B cell (primary cell): ENCODE data around the gene KIRREL3. TPM values are rescaled to one million over a fixed set of nuclear protein-coding genes. Genes with fewer than 3 reads are reported as not detected.

Experiments used
- ATAC-seq: fragments of 200-7000 bp; cut with Tn5 transposase; one replicate; pipeline ENCODE4 v1.10.0; 2021; ENCODE audit warnings: low read depth, mild to moderate bottlenecking, moderate number of reproducible peaks, moderate library complexity
- CTCF ChIA-PET: fragments of 350-600 bp; sonication (Branson Sonifier 250); formaldehyde crosslinking; loops from one replicate; lab custom pipeline; 2021; ENCODE audit warnings: antibody characterized with exemption, inconsistent platforms; lab: Charles Lee
- POLR2A ChIA-PET: fragments of 350-600 bp; sonication (Branson Sonifier 250); formaldehyde crosslinking; loops from one replicate; lab custom pipeline; 2021; ENCODE audit warnings: antibody characterized with exemption; lab: Charles Lee
- DNase-seq: peaks from one replicate; pipeline ENCODE4 v3.0.0; 2013
- H2AFZ ChIP-seq: 2 replicates; pipeline ENCODE4 v1.6.1; 2012; ENCODE audit warnings: mild to moderate bottlenecking, low read depth, low read length; ENCODE audit not compliant: insufficient read depth, poor library complexity, severe bottlenecking
- H3K27ac ChIP-seq, 2 donors: 1 replicate in 1 of 2; 2 replicates in 1 of 2; pipeline ENCODE4 v1.5.1; 2012 to 2013; ENCODE audit warnings: low read length in 2 of 2, mild to moderate bottlenecking in 2 of 2, moderate library complexity in 1 of 2
- H3K27me3 ChIP-seq, 4 experiments: fragments of 200-600 bp in 1 of 4; sonication (generic) in 1 of 4; replicated peaks in 1 of 4; 1 replicate in 2 of 4; 2 replicates in 2 of 4; pipeline versions ENCODE4 v1.6.1 to v1.7.0; 2013 to 2016; ENCODE audit warnings: low read length in 3 of 4, mild to moderate bottlenecking in 2 of 4, mixed read lengths in 1 of 4, moderate library complexity in 1 of 4; ENCODE audit not compliant: insufficient read depth in 4 of 4, control insufficient read depth in 3 of 4; ENCODE audit errors: control extremely low read depth in 1 of 4
- H3K36me3 ChIP-seq, 2 experiments: replicated peaks in 1 of 2; 1 replicate in 1 of 2; 2 replicates in 1 of 2; pipeline versions ENCODE4 v1.6.1 to v1.7.1; 2013; ENCODE audit warnings: low read length in 1 of 2; ENCODE audit not compliant: insufficient read depth in 2 of 2, control insufficient read depth in 1 of 2; ENCODE audit errors: control extremely low read depth in 1 of 2, extremely low read depth in 1 of 2
- H3K4me1 ChIP-seq, 2 donors: fragments of 200-600 bp in 1 of 2; sonication (generic) in 1 of 2; 1 replicate in 1 of 2; 2 replicates in 1 of 2; pipeline versions ENCODE4 v1.5.1 to v1.6.1; 2013 to 2017; ENCODE audit warnings: low read length in 2 of 2; ENCODE audit not compliant: control insufficient read depth in 2 of 2, insufficient read depth in 2 of 2
- H3K4me2 ChIP-seq: replicated peaks from 2 replicates; pipeline ENCODE3; 2012; ENCODE audit warnings: mild to moderate bottlenecking, low read depth, low read length; ENCODE audit not compliant: poor library complexity, severe bottlenecking
- H3K4me3 ChIP-seq, 5 experiments: fragments of 200-600 bp in 1 of 5; sonication (generic) in 1 of 5; 1 replicate in 3 of 5; 2 replicates in 2 of 5; pipeline versions ENCODE4 v1.5.1 to v1.7.0; 2011 to 2016; ENCODE audit warnings: low read length in 4 of 5, mild to moderate bottlenecking in 4 of 5, low read depth in 2 of 5, control low read depth in 1 of 5, moderate library complexity in 1 of 5; ENCODE audit not compliant: insufficient read depth in 1 of 5; ENCODE audit errors: control extremely low read depth in 1 of 5, extremely low read depth in 1 of 5
- H3K79me2 ChIP-seq: fragments of 200-600 bp; sonication (generic); one replicate; pipeline ENCODE4 v1.6.0; 2016; ENCODE audit warnings: low read length; ENCODE audit not compliant: control insufficient read depth, insufficient read depth
- H3K9ac ChIP-seq: fragments of 200-600 bp; sonication (generic); 2 replicates; pipeline ENCODE4 v1.6.1; 2017; ENCODE audit warnings: mild to moderate bottlenecking, low read length, moderate library complexity
- H3K9me3 ChIP-seq, 3 donors: one replicate each; pipeline versions ENCODE4 v1.6.1 to v1.7.1; 2013; ENCODE audit warnings: low read length in 2 of 3; ENCODE audit not compliant: control insufficient read depth in 2 of 3, insufficient read depth in 1 of 3; ENCODE audit errors: control extremely low read depth in 1 of 3
- H4K20me1 ChIP-seq: 2 replicates; pipeline ENCODE4 v1.6.0; 2012; ENCODE audit warnings: mild to moderate bottlenecking, low read length; ENCODE audit not compliant: insufficient read depth, control insufficient read depth, poor library complexity, severe bottlenecking
- H3K27ac Mint-ChIP-seq: one replicate; pipeline ENCODE4 v1.8.0; 2021; ENCODE audit warnings: mixed read lengths
- H3K27me3 Mint-ChIP-seq: one replicate; pipeline ENCODE4 v1.8.0; 2021; ENCODE audit warnings: mixed read lengths
- H3K4me1 Mint-ChIP-seq: one replicate; pipeline ENCODE4 v1.8.0; 2021; ENCODE audit warnings: mixed read lengths
- H3K4me3 Mint-ChIP-seq: one replicate; pipeline ENCODE4 v1.8.0; 2021; ENCODE audit warnings: mixed read lengths
- H3K9me3 Mint-ChIP-seq: one replicate; pipeline ENCODE4 v1.8.0; 2022; ENCODE audit warnings: mixed read lengths; ENCODE audit not compliant: insufficient read depth
- CTCF ChIP-seq: fragments of 200-600 bp; IDR thresholded peaks from one replicate; pipeline ENCODE4 v1.8.0; 2022; ENCODE audit warnings: antibody characterized with exemption, mild to moderate bottlenecking
- EZH2 ChIP-seq: IDR thresholded peaks from 2 replicates; pipeline ENCODE4 v1.6.1; 2012; ENCODE audit warnings: borderline replicate concordance, low read depth, mild to moderate bottlenecking, moderate library complexity, low read length; ENCODE audit not compliant: insufficient read depth, poor library complexity, severe bottlenecking
- WGBS: methylation state at CpG from one replicate; pipeline ENCODE4 v1.1.5; 2013; ENCODE audit warnings: missing lambda C conversion rate; ENCODE audit not compliant: insufficient coverage; 5-methylcytosine and 5-hydroxymethylcytosine counted together
- intact Hi-C: fragments of 100-400 bp; cut with micrococcal nuclease; formaldehyde crosslinking; loops from one replicate; pipeline ENCODE4 v1.10.0; 2022
- polyA plus RNA-seq: library from polyadenylated mRNA; depleted of rRNA; stranded (reverse); fragments of >200 nt; gene quantifications from 2 replicates; pipeline ENCODE4 v1.2.3, GENCODE V29; 2012
- total RNA-seq, 2 donors: library from RNA; stranded (reverse); fragments of 120-200 nt in 1 of 2; gene quantifications; 1 replicate in 1 of 2; 2 replicates in 1 of 2; pipeline versions ENCODE4 v1.2.3 to v1.2.4, GENCODE V29; 2013 to 2022

Gene KIRREL3
- total and polyA plus RNA-seq, 2 donors (not counting 1 experiment from before 2014, with no cell fraction given) = not detected

- peaks cover 3% of the 10 kb centered on the region for H3K27me3 Mint-ChIP-seq
- TF ChIP-seq EZH2 (no peak), CTCF (no peak)
- intact Hi-C loops = no loop called here
Observed at GRCh38 chr11:126682590-126682989, 318.0 kb downstream of the KIRREL3 start.

GRCh38 chr11:126680700-126681099, 319.9 kb downstream of the KIRREL3 start:
- no peaks in the 10 kb centered on the region for H3K4me1 ChIP-seq
- H3K9me3 ChIP-seq = peaks cover 0 to 3% (median 0%) of the 10 kb centered on the region in 3 donors
- Mint-ChIP-seq H3K27ac (no peak overlapping the region), H3K9me3 (no peaks in the 10 kb centered on the region), H3K4me1 (no peaks in the 10 kb centered on the region), H3K27me3 (peaks cover 3% of the 10 kb centered on the region), H3K4me3 (no peak overlapping the region)
- H3K4me2 ChIP-seq = no peak overlapping the region
- H4K20me1 ChIP-seq = no peaks in the 10 kb centered on the region
- H3K4me3 ChIP-seq = no peak overlapping the region
- H3K9ac ChIP-seq = no peak overlapping the region
- H3K79me2 ChIP-seq = no peaks in the 10 kb centered on the region
- TF ChIP-seq CTCF = no peak
- TF ChIP-seq EZH2 = no peak
- no peaks in the 10 kb centered on the region for H3K36me3 ChIP-seq
- peaks cover 0 to 2% (median 0%) of the 10 kb centered on the region in 4 experiments for H3K27me3 ChIP-seq
- no peak overlapping the region for H3K27ac ChIP-seq
- WGBS = 29% methylated on average over 2 of the region's 3 CpGs
- ATAC-seq (no peak), DNase-seq (no peak)
- intact Hi-C loops = no loop called here
- ChIA-PET POLR2A (no interaction called here), CTCF (no interaction called here)
- no peak overlapping the region for H2AFZ ChIP-seq

More at GRCh38 chr11:126682590-126682989, 318.0 kb downstream of the KIRREL3 start:
- Mint-ChIP-seq H3K27ac (no peak overlapping the region), H3K4me1 (no peaks in the 10 kb centered on the region), H3K4me3 (no peak overlapping the region), H3K9me3 (no peaks in the 10 kb centered on the region)
- CTCF ChIA-PET = no interaction called here
- Histone ChIP-seq H3K9me3 (no peaks in the 10 kb centered on the region), H2AFZ (no peak overlapping the region), H3K27ac (no peak overlapping the region), H3K27me3 (peaks cover 0 to 2% (median 0%) of the 10 kb centered on the region in 4 experiments), H4K20me1 (no peaks in the 10 kb centered on the region), H3K79me2 (no peaks in the 10 kb centered on the region), H3K36me3 (no peaks in the 10 kb centered on the region), H3K4me1 (no peaks in the 10 kb centered on the region), H3K9ac (no peak overlapping the region), H3K4me2 (no peak overlapping the region), H3K4me3 (no peak overlapping the region)
- POLR2A ChIA-PET = no interaction called here
- DNase-seq (no peak), ATAC-seq (no peak)
- WGBS = 97% methylated on average over 3 of the region's 8 CpGs
